H7 (cell line): Measurements from ENCODE around the gene CYP26C1. TPM values are rescaled to one million over a fixed set of nuclear protein-coding genes. Genes with fewer than 3 reads are reported as not detected.
A peak's percentile ranks its signal among the peaks of the same experiment; 100 is the strongest.

Experiments used
- DNase-seq: peaks from one replicate; pipeline ENCODE4 v3.0.0; 2012
- H3K27me3 ChIP-seq: 2 replicates; pipeline ENCODE4 v1.6.0; 2011; ENCODE audit warnings: mild to moderate bottlenecking, low read length; ENCODE audit not compliant: control insufficient read depth, insufficient read depth
- H3K36me3 ChIP-seq: replicated peaks from 2 replicates; pipeline ENCODE4 v1.5.1; 2011; ENCODE audit warnings: low read length; ENCODE audit not compliant: control insufficient read depth, insufficient read depth
- H3K4me3 ChIP-seq: 2 replicates; pipeline ENCODE4 v1.5.1; 2011; ENCODE audit warnings: low read depth, mild to moderate bottlenecking, control low read depth, low read length, moderate library complexity; ENCODE audit not compliant: insufficient read depth
- total RNA-seq: library from RNA; depleted of rRNA; stranded (reverse); fragments of >200 nt; shearing (Covaris generic); gene quantifications from 2 replicates; pipeline ENCODE4 v1.2.3, GENCODE V29; 2014

CYP26C1 gene
- total RNA-seq, 1 experiment from 2014 or later = 0.28 TPM

- no peaks in the 10 kb centered on the region for H3K36me3 ChIP-seq
Observed at GRCh38 chr10:93070378-93071176, 10.0 kb downstream of the CYP26C1 start.

GRCh38 chr10:93071177-93071472, 10.5 kb downstream of the CYP26C1 start:
- Histone ChIP-seq H3K4me3 (no peak overlapping the region), H3K36me3 (no peaks in the 10 kb centered on the region), H3K27me3 (peaks cover 100% of the 10 kb centered on the region)
- DNase-seq = peak; percentile 34

More at GRCh38 chr10:93070378-93071176, 10.0 kb downstream of the CYP26C1 start:
- peak; percentile 24 for DNase-seq
- Histone ChIP-seq H3K27me3 (peaks cover 100% of the 10 kb centered on the region), H3K4me3 (no peak overlapping the region)

- peak overlapping the region; percentile 60 for H3K4me3 ChIP-seq
- DNase-seq = peak; percentile 92
- H3K27me3 ChIP-seq = peaks cover 98% of the 10 kb centered on the region
- H3K36me3 ChIP-seq = no peaks in the 10 kb centered on the region
Observed at GRCh38 chr10:93071674-93072224, 11.2 kb downstream of the CYP26C1 start.

GRCh38 chr10:93072225-93072712, 11.7 kb downstream of the CYP26C1 start:
- Histone ChIP-seq H3K36me3 (no peaks in the 10 kb centered on the region), H3K4me3 (peak overlapping the region; percentile 60), H3K27me3 (peaks cover 93% of the 10 kb centered on the region)
- peak; percentile 69 for DNase-seq

- peaks cover 86% of the 10 kb centered on the region for H3K27me3 ChIP-seq
- peak overlapping the region; percentile 60 for H3K4me3 ChIP-seq
- no peaks in the 10 kb centered on the region for H3K36me3 ChIP-seq
- DNase-seq = peak; percentile 67
Observed at GRCh38 chr10:93072713-93073538, 12.3 kb downstream of the CYP26C1 start.

- H3K4me3 ChIP-seq = peak within 1 kb of the TSS; percentile 60
- DNase-seq = peak; percentile 90
- H3K36me3 ChIP-seq = no peaks in the 10 kb centered on the region
- peaks cover 79% of the 10 kb centered on the region for H3K27me3 ChIP-seq
Observed at GRCh38 chr10:93073539-93074146, 13.0 kb downstream of the CYP26C1 start, which contains the start of gene CYP26A1. TSS of gene CYP26A1 (plus strand) at chr10:93073893. CDS start at chr10:93073935, 42 bp downstream.

GRCh38 chr10:93074147-93074596, 13.6 kb downstream of the CYP26C1 start:
- DNase-seq = peak; percentile 84

GRCh38 chr10:93074597-93075368, 14.2 kb downstream of the CYP26C1 start:
- peak; percentile 80 for DNase-seq
- Histone ChIP-seq H3K27me3 (peaks cover 68% of the 10 kb centered on the region), H3K4me3 (peak overlapping the region; percentile 60), H3K36me3 (no peaks in the 10 kb centered on the region)

More at GRCh38 chr10:93074147-93074596, 13.6 kb downstream of the CYP26C1 start:
- Histone ChIP-seq H3K36me3 (no peaks in the 10 kb centered on the region), H3K4me3 (peak overlapping the region; percentile 60), H3K27me3 (peaks cover 74% of the 10 kb centered on the region)

GRCh38 chr10:93075369-93076221, 15.0 kb downstream of the CYP26C1 start:
- DNase-seq = peak; percentile 61
- H3K27me3 ChIP-seq = peaks cover 59% of the 10 kb centered on the region

GRCh38 chr10:93076871-93077270, 16.3 kb downstream of the CYP26C1 start:
- peak overlapping the region; percentile 60; the same call in 1 of the 2 replicates for H3K4me3 ChIP-seq
- no peak for DNase-seq
- H3K36me3 ChIP-seq = no peaks in the 10 kb centered on the region
- H3K27me3 ChIP-seq = peaks cover 47% of the 10 kb centered on the region

More at GRCh38 chr10:93075369-93076221, 15.0 kb downstream of the CYP26C1 start:
- no peaks in the 10 kb centered on the region for H3K36me3 ChIP-seq
- peak overlapping the region; percentile 60 for H3K4me3 ChIP-seq

GRCh38 chr10:93077860-93078337, 17.3 kb downstream of the CYP26C1 start:
- Histone ChIP-seq H3K27me3 (peaks cover 37% of the 10 kb centered on the region), H3K4me3 (no peak overlapping the region), H3K36me3 (no peaks in the 10 kb centered on the region)
- DNase-seq = no peak

GRCh38 chr10:93079663-93080349, 19.2 kb downstream of the CYP26C1 start:
- Histone ChIP-seq H3K4me3 (no peak overlapping the region), H3K27me3 (peaks cover 18% of the 10 kb centered on the region), H3K36me3 (no peaks in the 10 kb centered on the region)
- DNase-seq = no peak
